GM21447 (cell line): ENCODE measurements around the gene PIWIL1.

Experiments used
- ATAC-seq: cut with Tn5 transposase; IDR thresholded peaks from one replicate; pipeline ENCODE4 v1.9.1; 2021; ENCODE audit not compliant: unreplicated experiment

Gene PIWIL1

DNA sequence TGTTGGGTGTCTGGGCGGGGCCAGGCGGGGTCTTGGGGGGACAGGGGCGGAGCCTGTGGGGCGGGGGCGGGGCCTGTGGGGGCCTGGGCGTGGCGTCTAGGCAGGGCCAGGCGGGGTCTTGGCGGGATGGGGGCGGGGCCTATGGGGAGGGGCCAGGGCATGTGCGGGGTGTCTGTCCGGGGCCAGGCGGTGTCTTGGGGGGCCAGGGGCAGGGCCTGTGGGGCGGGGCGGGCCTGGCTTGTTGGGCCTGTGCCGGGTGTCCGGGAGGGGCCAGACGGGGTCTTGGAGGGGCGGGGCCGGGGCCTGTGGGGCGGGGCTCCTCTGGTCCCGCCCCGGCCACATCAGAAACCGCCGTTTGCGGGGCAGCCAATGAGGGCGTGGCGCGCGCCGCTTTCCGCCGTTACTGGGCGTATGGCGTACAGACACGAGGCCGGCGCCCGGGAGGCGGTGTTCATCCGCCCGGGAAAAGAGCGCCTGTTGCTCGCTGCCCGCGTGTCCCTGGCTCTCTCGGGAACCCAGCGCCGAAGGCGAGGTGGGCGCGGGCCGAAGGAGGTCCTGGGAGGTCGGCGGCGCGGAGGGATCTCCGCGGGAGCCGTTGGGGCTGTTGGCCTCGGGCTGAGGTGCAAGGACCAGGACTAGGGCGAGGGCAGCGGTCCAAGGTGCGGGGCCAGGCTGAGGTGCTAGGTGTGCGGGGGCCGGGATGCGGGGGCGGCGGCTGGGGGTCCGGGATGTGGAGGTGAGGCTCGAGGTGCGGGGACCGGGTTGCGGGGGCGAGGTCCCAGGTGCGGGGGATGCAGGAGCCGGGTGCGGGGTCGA lies at the start of gene PIWIL1:
Gene PIWIL1, plus strand, starts transcription at position 400 of the 816 bp plus-strand sequence. CDS start 4,705 bp downstream, outside the sequence.
- no peak for ATAC-seq

DNA sequence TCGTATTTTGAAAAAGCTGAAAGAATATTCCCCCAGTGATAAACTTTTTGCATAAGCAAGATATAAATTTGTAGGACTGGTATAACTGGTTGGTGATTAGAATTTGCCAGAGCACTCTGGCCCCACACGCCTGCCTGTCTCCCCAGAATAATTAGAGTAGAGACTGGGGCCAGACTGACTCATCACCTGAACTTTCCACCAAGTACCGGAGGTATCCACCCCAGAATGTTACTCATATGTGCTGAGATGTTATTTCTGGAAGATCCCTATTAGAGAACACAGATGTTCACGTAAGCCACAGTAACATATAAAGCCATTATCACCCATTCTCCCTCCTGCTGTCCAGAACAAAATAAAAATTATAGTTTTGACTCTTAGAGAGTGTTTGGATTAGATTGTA lies 49.5 kb upstream of the PIWIL1 start:
- no peak for ATAC-seq

DNA sequence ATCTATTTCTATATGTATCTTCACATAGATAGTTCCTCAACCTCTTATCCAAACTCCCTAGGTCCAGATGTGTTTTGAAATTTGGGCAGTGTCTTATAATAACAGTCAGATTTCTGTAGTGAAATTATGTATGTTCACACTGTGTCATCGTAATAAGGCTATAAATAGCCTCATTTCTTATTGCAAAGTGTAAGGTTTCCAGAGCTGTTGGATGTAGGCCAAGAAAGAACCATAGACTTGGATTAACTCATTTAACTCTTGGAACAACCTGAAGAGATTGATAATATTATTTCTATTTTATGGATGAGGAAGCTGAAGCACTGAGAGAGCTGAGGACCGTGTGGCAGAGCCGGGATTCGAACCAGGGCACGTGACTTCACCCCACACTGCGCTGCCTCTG lies 49.0 kb upstream of the PIWIL1 start:
- ATAC-seq: no peak

DNA sequence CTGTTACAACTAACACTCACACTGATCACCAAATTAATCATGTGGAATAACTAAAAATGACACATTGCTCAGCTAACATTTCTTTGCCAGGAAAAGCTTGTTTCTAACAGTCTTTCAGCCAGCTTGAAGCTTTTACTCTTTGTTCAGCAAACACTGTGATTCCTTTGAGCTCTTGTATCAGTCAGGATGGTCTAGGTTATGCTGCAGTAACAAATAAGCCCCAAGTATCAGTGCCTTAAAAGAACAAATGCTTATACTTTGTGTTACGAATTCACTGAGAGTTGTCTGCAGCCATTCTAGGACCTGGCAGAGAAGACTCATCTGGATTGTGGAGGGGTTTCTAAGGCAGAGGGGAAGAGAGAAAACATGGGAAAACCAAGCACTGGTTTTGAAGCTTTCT lies 47.6 kb upstream of the PIWIL1 start:
- no peak for ATAC-seq

DNA sequence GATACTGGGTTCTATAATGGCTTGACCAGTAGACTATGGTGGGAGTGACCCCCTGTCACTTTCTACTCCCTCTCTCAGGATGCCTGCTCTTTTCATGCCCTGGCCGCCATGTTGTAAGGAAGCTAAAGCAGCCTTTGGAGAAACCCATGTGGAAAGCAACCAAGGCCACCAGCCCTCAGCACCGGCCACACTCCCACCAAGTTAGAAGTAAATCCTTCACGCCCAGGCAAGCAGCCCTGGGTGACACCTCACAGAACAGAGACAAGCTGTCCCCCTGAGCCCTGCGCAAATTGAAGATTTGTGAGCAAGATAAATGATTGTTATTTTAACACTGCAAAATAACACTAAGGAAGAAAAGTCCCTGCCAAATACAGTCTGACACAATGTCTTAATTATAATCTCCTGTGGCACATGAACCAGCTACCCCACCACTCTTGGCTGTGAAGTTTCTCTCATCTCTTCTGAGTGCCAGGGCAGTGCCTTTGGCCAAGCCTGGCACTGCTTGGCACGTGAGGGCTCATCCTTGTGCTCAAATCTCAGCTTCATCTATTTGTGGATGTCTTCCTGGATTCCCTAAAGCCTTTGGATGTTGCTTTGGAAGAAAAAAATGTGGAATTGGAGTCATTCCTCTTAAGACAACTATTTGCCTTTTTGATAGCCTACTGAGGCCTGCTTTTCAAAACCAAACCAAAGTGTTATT lies 39.2 kb upstream of the PIWIL1 start:
- no peak for ATAC-seq

DNA sequence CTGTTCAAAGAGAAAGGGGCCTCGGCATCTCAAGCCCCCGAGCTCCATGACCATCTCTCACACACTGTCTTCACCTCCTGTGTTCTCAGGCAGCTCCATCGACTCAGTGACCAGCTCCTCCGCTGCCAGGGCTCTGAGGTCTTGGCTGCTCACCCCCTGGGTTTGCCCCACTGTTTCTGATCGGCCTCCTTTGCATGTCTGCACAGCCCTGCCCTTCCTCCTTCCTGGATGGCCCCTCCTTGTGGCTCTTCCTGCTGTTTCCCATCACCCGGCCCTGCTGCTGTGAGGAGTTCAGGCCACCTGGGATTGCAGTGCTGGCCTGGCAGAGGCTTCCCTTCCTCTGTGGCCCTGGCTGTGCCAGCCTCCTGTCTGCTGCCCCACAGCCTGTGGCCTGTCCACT lies 38.1 kb upstream of the PIWIL1 start:
- ATAC-seq: no peak

DNA sequence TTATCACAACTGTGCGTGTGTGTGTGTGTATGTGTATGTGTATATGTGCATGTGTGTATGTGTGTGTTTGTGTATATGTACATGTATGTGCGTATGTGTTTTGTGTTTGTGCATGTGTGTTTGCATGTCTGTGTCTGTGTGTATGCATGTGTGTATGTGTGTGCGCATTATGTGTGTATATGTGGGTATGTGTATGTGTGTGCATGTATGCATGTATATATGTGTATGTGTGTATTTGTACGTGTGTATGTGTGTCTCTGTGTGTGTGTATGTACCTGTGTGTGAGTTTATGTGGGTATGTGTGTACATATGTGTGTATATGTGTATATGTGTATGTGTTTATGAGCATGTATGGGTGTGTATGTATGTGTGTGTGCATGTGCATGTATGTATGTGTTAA lies 37.6 kb upstream of the PIWIL1 start:
- no peak for ATAC-seq

DNA sequence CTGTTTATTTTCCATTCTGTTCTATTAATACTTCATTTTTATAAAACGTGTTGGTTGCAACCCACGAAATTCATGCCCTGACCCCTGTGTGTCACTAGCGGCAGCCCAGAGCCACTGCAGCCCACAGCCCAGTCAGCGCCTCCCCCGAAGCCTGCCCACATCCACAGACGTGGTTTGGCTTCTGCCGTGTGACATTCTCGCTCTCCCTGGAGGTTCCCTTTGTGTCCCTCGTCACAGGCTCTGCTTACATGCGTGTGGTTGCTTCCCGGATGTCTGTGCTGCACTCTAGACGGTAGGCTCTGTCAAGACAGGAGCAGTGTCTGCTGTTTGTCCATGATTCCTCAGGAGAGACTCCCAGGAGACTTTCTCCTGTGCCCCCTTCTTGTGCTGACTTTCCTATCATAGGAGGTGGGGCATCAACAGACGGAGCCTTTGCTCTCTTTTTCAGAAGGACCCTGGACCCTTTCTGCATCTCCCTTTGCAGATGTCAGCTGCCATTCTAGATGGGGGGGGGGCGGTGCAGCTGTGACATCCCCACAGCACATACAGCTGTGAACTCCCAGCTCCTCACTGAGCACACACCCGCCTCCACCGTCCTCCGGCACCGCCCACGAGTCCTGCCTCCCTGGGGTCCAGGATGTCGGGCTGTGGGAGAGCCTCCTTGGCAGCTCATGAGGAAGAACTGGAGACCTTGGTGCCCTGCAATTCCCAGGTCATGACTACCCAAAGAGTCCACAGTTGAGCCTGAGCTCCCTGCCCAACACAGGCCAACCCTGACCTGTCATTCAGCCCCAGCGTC lies 36.8 kb upstream of the PIWIL1 start:
- no peak for ATAC-seq

DNA sequence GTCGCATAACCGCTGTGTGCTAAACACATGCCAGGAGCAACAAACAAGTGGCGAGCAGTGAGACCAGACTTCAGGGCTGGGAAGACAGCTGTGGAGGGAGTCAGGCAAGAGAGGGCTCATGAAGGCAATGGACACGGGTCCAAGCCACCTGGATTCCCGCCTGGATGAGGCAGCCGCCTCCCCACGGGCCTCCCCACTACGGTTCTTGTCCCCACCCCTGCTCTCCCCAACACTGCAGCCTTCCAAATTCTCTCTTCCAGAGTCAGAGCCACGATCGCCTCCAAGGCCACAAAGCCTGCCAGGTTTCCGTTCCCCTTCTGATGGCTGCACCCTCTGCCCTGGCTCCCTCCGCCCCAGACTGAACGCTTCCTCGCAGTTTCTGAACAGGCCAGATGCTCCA lies 36.1 kb upstream of the PIWIL1 start:
- no peak for ATAC-seq

DNA sequence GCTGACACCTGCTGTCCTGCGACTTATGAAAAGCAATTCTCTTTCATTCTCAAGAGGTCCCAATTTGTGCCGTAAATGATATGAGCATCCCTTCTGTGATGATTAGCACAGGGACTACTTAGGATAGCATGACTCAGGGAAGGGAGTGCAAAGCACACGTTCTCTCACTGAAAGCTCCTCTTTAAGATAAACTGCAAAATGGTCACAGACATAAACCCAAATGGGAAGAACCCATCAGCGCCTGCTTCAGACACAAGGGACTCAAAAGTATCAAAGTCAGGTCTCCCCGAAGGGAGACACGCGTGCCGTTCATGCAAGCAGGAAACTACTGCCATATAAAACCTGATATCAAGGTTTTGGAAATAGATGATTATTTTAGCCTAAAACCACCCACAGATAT lies 33.9 kb upstream of the PIWIL1 start:
- ATAC-seq: no peak

DNA sequence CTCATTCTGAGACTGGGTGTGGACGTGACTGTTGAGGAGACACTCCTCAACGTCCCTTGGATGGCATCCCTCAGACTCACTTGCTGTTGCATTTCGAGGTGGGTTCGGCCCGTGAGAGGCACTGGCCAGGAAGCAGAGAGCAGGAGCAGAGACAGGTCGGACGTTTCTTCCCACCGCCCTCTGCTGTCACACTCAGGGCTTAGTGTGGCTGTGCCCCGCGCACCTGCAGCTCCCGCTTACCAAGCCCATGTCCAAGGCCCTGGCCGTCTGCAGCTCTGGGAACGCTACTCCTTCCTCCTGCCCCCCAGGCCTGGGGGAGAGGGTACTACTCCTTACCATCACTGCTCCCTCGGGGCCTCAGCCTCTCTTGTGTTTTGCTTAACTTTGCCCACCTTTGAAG lies 29.8 kb upstream of the PIWIL1 start:
- no peak for ATAC-seq

DNA sequence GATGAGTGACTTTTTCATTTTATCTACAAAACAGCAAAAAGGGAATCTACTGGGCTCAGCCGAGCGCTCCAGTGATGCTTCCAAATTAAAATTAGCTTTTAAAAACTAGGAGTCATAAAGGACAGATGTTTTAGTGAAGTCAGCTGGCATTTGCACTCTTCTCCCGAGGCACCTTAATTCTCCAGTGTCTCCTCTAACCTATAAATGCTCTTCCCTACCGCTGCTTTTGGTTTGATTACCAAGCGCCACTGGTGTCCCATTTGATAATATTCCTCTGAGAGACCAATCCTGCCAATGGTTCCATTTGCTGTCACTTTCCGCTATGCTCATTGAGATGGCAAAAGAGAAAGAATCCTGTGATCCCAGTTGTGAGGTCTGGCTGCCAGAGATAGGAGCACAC lies 29.3 kb upstream of the PIWIL1 start:
- ATAC-seq: no peak

DNA sequence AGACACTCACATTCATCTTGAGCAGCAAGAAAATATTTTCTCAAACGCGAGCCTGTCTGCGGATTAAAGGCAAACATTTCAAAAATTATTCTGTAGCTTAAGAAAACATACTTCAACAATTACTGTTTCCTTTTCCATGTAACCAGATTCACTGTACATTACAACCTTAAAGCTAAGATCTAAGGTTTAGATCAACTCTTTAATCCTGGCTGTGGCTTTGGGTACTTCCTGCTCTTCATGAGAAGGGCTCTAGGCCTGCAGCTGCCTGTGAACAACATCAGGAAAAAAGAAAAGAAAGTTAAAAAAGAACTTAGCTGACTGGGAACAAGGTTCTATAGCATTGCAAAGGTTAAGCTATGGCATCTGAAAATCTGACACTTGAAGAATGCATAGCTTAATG lies 21.4 kb upstream of the PIWIL1 start:
- no peak for ATAC-seq

DNA sequence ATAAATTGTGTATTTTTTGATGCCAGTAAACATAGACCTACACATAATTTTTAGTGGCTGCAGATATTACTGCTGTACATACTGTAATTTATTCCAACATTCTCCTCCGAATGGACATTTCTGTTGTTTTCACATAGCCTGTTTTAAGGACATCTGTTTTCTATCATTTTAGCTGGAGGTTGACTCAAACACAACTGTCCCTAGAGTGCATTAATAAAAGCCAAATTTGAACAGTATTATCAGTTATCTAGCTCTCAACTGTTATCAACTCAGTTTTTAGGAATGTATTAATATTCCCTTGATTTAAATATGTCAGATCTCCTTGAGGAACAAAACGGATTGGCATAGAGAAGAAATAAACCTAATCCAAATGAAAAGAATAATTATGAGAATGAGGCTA lies 17.2 kb upstream of the PIWIL1 start:
- ATAC-seq: no peak

DNA sequence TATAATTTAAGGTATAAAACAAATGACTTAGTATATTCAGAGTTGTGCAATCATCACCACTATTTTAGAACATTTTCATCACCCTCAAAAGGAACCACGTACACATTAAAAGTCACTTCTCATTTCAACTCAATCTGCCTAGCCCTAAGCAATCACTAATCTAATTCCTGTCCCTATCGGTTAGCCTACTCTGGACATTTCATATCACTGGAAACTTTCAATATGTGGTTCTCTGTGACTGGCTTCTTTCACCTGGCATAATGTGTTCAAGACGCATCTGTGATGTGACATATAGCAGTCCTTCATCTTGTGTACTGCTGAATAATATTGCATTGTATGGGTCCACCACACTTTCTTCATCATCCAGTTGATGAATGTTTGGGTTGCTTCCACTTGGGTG lies 15.4 kb upstream of the PIWIL1 start:
- no peak for ATAC-seq

DNA sequence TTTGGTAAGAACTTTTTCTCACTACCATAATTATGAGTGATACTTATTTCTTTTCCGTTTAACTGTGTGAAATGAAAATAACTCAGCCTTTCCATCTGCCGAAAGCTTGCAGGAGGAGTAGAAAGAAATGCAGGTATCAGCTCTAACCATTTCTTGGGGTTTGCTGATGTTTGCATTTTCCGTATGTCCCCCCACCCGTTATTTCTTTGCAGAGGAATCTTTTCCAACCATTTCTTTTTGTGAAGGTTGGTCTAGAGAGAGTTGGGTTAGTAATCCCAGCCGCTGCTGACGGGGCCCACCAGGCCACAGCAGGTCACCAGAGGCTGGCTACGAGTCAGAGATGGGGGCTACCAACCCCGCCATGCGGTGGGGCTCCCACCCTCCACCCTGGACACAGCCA lies 7.0 kb upstream of the PIWIL1 start:
- ATAC-seq: no peak

DNA sequence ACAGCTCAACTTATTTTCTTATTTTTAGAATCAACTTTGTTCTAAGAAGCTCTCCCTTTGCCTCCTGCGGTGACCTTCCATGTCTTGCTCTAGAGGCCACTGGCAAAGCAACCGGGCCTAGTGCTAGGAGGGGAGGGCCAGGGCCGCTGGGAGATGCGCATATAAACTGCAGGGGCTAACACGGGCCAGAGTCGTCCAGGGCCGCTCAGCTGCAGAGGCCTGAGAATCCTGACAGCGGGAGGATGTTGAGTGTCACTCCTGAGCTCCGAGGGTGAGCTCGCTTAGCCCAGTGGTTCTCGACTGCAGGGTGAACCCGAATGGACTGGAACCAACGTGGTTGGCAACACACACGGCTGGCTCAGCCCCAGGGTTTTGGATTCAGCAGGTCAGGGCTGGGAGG lies 6.5 kb upstream of the PIWIL1 start:
- ATAC-seq: no peak

DNA sequence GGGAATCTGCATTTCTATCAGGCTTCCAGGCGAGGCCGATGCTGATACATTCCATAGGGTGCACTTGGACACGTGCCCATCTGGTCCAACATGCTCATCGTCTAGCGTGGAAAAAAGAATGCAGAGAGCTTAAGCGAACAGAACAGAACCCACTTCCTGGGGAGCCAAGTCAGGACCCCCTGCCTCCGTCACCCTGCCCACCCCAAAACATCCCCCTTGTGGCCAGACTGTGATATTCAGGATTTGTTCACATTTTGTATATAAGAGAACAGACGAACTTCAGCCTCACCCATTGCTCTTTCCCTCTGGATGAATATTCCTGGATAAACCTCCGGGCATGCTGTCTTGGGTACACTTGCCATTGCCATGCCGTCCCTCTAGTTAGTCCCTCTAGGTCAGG lies 4.3 kb upstream of the PIWIL1 start:
- ATAC-seq: no peak

DNA sequence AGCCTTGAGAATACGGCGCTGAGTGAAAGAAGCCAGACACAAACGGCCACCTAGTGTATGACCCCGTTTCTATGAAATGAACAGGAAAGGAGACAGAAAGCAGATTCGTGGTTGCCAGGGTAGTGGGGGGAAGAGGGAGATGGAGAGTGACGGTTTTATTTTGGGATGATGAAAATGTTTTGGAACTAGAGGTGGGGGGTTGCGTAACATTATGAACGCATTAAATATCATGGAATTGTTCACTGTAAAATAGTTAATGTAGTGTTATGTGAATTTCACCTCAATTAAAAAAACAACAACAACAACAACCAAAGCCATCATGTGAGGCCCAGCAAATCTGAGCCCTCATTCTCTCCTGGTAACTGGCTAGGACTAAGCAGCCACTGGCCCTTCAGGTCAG lies 3.3 kb upstream of the PIWIL1 start:
- ATAC-seq: no peak

DNA sequence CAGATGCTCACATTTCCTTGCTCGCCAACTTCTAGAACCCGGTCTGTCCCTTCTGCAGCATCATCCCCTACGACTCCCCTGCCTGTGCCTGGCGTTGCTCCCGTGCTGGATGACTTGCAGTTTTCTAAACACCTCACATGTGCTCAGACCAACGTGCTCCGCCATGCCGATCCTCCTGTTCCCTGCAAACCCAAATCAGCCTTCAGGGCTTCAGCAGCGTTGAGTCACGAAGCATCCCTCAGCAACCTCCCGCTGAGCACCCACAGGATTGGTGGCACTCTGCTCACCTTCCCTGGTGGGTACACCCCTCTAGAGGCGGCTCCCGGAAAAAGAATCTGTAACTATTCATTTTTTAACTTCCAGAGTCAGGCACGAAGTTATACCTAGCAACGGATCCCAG lies 2.8 kb upstream of the PIWIL1 start:
- no peak for ATAC-seq

DNA sequence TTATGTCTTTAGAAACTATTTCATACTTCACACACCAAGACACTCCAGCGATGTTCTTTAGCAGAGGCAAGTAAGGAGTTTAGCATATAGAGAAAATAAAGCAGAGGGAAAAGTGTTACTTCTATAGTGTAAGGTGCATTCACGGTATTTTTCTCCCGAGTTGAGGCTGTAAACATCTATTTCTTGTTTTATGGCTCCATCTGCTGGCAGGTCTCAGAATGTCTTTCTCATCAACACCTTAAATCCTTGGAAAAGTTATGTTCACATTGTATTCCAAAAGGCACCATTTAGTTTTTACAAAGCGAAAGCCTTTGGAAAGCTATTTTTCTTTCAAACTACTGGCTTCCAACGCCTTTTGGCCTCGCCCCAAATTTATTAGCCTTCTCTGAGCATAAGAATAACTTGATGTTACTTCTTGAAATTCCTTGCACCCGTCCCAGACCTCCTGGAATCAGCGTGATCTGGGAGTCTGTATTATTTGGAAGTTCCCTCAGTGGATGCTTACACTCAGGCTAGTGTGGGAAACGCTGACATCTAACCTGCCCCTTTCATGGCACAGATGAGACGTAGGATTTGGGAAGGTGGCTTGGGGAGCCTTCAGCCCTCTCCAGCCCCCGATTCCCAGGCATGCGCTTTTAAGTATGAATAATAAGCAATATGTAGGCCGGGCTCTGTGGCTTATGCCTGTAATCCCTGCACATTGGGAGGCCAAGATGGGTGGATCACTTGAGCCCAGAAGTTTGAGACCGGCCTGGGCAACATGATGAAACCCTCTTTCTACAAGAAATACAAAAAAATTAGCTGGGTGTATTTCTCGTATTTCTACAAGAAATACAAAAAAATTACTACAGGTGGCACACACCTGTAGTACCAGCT lies 1.9 kb upstream of the PIWIL1 start:
- ATAC-seq: no peak
